Peyer's patch (tissue), 4 donors: ENCODE measurements around the gene RNF20.

Experiments used
- POLR2A ChIP-seq, 2 donors: fragments of 450-650 bp; IDR thresholded peaks; one replicate each; pipeline ENCODE4 v1.5.1; 2017; ENCODE audit warnings: antibody characterized with exemption in 2 of 2, mild to moderate bottlenecking in 2 of 2, moderate library complexity in 2 of 2
- TF ChIP-seq, protein P1 (sequence below), 6 experiments: fragments of 450-650 bp in 4 of 6; fragments of 200-600 bp in 2 of 6; sonication (generic) in 1 of 6; IDR thresholded peaks; one replicate each; pipeline ENCODE4 v1.5.1; 2017 to 2019; ENCODE audit warnings: antibody characterized with exemption in 6 of 6, mild to moderate bottlenecking in 3 of 6, moderate library complexity in 1 of 6

DNA sequence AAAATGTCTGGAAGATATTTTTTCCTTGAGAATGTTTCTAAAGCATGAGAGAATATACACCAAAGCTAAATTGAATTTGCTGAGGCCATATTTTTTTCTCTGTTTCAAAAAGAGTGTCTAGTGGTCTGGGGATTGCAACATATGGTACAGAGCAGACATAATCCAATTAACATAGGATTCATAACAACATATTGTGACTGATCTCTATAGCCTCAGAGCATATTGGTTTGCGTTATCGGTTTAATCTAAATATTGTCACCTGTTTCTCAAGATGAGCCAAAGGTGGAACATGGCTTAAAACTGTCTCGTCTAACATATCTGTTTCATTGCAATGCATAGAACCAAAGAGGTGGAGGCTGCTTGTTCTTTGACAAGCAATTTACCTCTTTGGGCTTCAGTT, 57.2 kb downstream of the RNF20 start:
- no peak for TF ChIP-seq POLR2A (IDR thresholded peaks at IDR 0.05)
- TF ChIP-seq, protein P1, sequence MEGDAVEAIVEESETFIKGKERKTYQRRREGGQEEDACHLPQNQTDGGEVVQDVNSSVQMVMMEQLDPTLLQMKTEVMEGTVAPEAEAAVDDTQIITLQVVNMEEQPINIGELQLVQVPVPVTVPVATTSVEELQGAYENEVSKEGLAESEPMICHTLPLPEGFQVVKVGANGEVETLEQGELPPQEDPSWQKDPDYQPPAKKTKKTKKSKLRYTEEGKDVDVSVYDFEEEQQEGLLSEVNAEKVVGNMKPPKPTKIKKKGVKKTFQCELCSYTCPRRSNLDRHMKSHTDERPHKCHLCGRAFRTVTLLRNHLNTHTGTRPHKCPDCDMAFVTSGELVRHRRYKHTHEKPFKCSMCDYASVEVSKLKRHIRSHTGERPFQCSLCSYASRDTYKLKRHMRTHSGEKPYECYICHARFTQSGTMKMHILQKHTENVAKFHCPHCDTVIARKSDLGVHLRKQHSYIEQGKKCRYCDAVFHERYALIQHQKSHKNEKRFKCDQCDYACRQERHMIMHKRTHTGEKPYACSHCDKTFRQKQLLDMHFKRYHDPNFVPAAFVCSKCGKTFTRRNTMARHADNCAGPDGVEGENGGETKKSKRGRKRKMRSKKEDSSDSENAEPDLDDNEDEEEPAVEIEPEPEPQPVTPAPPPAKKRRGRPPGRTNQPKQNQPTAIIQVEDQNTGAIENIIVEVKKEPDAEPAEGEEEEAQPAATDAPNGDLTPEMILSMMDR (IDR thresholded peaks at IDR 0.05) = no peak
